Activated naive CD8-positive, alpha-beta T cell treated with anti-CD3 and anti-CD28 coated beads, Interleukin-2, amount 50 U/mL, for 24 hours (primary cell): ENCODE measurements around the gene SGO1.

ENCODE experiments used
- ATAC-seq: fragments of 150-1000 bp; cut with Tn5 transposase; one replicate; pipeline ENCODE4 v1.10.0; 2021
- DNase-seq: peaks from one replicate; pipeline ENCODE4 v3.0.0; 2021
- H3K27ac Mint-ChIP-seq: one replicate; pipeline ENCODE4 v1.8.0; 2021; ENCODE audit warnings: mild to moderate bottlenecking, mixed read lengths
- H3K27me3 Mint-ChIP-seq: one replicate; pipeline ENCODE4 v1.8.0; 2021; ENCODE audit warnings: mixed read lengths
- H3K36me3 Mint-ChIP-seq: one replicate; pipeline ENCODE4 v1.8.0; 2021; ENCODE audit warnings: low read depth, mixed read lengths
- H3K4me1 Mint-ChIP-seq: one replicate; pipeline ENCODE4 v1.8.0; 2021; ENCODE audit warnings: mixed read lengths
- H3K4me3 Mint-ChIP-seq: one replicate; pipeline ENCODE4 v1.8.0; 2021; ENCODE audit warnings: mild to moderate bottlenecking, moderate library complexity, mixed read lengths
- H3K9me3 Mint-ChIP-seq: one replicate; pipeline ENCODE4 v1.8.0; 2021; ENCODE audit warnings: mixed read lengths

The SGO1 gene

DNA sequence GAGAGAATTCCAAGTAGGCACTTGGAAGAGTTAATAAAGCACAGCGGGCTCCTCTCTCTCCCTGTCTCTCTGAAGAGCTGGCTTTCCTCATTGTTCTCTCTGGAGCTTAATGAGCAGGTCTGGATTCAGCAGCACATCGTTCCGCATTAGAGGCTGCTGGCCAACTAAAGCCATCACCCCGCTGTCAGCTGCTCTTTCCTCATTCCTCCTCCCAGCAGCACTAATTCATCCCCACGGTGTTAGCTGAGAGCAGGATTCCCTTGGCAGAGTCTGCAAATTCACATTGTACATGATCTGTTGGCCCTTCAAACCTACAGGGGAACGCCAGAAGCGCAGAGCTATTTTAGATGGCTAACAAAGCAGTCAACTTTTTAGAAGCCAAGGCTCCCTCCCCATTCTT is 44.2 kb downstream of the SGO1 start:
- Mint-ChIP-seq H3K4me1 (no peaks in the 10 kb centered on the region), H3K4me3 (no peak overlapping the region), H3K27ac (no peak overlapping the region), H3K27me3 (no peaks in the 10 kb centered on the region), H3K36me3 (peaks cover 32% of the 10 kb centered on the region), H3K9me3 (no peaks in the 10 kb centered on the region)
- no peak for ATAC-seq
- no peak for DNase-seq

DNA sequence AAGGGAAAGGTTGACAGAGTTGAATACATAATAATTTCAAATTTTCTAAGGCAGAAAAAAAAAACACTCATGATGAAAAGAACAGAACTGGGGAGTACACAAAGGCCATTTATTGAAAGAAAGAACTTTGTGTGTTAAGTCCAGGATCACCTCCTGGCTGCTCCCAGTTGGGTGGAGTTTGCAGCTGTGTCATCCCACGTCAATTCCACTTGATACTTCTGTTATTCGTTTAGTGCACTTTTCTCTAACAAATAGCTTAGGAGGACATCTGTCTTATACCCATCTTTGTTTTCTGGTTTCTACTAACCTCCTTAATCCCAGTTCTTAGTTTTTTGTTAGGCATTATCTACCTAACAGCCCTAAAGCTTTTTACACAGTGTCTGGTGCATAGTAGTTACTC is 44.7 kb downstream of the SGO1 start:
- Mint-ChIP-seq H3K36me3 (peaks cover 32% of the 10 kb centered on the region), H3K27ac (no peak overlapping the region), H3K4me3 (no peak overlapping the region), H3K9me3 (no peaks in the 10 kb centered on the region), H3K4me1 (no peaks in the 10 kb centered on the region), H3K27me3 (no peaks in the 10 kb centered on the region)
- ATAC-seq (no peak), DNase-seq (no peak)

DNA sequence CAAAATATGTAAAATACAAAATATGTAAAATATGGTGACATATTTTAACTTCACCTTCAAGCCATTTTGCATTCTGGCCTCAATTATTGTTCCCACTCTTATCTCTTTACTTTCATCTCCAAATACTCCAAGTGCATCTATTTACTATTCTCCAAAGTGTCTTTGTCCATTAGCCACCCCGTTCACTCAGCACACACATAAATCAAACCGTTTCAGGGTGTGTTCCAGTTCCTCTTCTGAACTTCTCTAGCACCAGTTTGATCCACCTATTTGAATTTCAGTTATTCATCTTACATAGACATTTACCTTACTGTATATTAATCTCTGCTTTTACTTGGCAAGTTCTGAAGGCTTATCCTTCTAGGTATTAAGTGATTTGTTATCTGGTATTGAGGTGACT is 45.1 kb downstream of the SGO1 start:
- no peak for ATAC-seq
- Mint-ChIP-seq H3K4me3 (no peak overlapping the region), H3K27ac (no peak overlapping the region), H3K36me3 (peaks cover 32% of the 10 kb centered on the region), H3K27me3 (no peaks in the 10 kb centered on the region), H3K9me3 (no peaks in the 10 kb centered on the region), H3K4me1 (no peaks in the 10 kb centered on the region)
- DNase-seq, result no peak

DNA sequence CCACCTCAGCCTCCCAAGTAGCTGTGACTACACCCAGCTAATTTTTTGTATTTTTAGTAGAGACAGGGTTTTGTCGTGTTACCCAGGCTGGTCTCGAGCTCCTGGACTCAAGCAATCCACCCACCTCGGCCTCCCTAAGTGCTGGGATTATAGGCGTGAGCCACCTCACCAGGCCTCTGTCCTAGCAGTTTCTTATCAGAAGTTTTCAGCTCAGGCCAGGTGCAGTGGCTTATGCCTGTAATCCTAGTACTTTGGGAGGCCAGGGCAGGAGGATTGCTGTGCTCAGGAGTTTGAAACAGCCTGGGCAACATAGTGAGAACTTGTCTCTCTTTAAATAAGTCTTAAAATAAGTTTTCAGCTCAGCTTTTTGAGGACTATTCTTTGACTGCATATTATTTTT is 48.4 kb downstream of the SGO1 start:
- no peaks in the 10 kb centered on the region for H3K27me3 Mint-ChIP-seq
- no peak overlapping the region for H3K27ac Mint-ChIP-seq
- no peaks in the 10 kb centered on the region for H3K4me1 Mint-ChIP-seq
- DNase-seq, result no peak
- H3K36me3 Mint-ChIP-seq, result peaks cover 20% of the 10 kb centered on the region
- no peak for ATAC-seq
- no peak overlapping the region for H3K4me3 Mint-ChIP-seq
- no peaks in the 10 kb centered on the region for H3K9me3 Mint-ChIP-seq

DNA sequence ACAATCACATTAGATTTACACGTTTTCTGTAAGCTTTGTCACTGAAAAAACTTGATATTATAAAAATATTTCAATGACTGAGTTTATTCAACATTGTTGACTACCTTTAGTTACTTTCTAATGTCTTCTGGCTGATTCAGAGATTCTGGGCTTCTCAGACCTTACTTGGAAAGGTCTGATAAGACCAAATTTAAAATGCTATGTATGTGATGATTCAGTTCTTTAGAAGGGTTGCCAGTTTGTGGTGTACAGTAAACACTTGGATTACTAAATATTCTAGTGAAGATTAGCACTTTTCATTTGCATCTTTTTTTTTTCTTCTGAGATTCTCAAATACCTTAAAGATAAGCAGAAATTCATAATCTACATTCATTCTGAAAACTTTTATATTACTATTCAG is 49.8 kb downstream of the SGO1 start:
- Mint-ChIP-seq H3K9me3 (no peaks in the 10 kb centered on the region), H3K27me3 (no peaks in the 10 kb centered on the region), H3K4me3 (no peak overlapping the region), H3K27ac (no peak overlapping the region), H3K4me1 (no peaks in the 10 kb centered on the region), H3K36me3 (peaks cover 13% of the 10 kb centered on the region)
- ATAC-seq (no peak), DNase-seq (no peak)

DNA sequence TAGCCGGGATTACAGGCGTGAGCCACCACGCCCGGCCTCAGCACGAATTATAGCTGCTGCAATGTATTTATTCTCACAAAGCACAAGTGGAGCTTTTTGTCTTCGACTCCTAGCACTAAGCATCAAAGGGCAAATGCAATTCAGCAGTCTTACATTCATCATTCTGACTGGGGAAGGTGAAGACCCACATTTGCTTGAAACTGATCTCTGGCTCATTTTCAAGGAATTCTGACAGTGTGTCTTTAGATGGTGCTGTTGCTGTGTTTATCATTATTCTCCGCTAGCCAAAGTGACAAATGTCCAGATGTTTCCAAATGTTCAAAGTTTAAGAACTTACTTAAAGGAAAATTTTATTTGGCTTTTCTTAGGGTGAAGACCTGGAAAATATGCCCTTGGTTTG is 55.9 kb downstream of the SGO1 start:
- H3K4me1 Mint-ChIP-seq, result no peaks in the 10 kb centered on the region
- ATAC-seq, result no peak
- H3K36me3 Mint-ChIP-seq, result peaks cover 23% of the 10 kb centered on the region

DNA sequence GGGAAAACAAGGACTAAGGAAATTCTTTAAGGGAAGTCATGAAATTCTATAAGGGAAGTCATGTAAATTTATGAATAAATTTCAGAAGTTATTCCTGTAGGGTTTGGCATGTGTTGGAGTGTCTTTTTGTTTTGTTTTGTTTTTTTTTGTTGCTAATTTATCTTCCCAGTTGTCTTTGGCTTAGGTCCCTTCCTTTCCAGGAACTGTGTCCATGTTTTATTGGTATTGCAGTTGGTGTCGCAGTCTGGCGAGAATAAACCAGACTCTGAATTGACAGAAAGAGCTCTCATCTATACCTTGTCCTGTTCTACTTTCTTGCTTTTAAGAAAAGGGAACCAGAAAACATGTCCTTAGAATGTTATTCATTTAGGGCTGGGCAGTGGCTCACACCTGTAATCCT is 57.6 kb downstream of the SGO1 start:
- Mint-ChIP-seq H3K4me1 (no peaks in the 10 kb centered on the region), H3K4me3 (no peak overlapping the region), H3K9me3 (no peaks in the 10 kb centered on the region), H3K36me3 (peaks cover 30% of the 10 kb centered on the region), H3K27me3 (no peaks in the 10 kb centered on the region), H3K27ac (no peak overlapping the region)
- ATAC-seq, result no peak
- DNase-seq, result no peak

More for the DNA sequence above, 55.9 kb downstream of the SGO1 start:
- no peak overlapping the region for H3K4me3 Mint-ChIP-seq
- no peak overlapping the region for H3K27ac Mint-ChIP-seq
- no peaks in the 10 kb centered on the region for H3K27me3 Mint-ChIP-seq
- no peak for DNase-seq
- H3K9me3 Mint-ChIP-seq, result no peaks in the 10 kb centered on the region

DNA sequence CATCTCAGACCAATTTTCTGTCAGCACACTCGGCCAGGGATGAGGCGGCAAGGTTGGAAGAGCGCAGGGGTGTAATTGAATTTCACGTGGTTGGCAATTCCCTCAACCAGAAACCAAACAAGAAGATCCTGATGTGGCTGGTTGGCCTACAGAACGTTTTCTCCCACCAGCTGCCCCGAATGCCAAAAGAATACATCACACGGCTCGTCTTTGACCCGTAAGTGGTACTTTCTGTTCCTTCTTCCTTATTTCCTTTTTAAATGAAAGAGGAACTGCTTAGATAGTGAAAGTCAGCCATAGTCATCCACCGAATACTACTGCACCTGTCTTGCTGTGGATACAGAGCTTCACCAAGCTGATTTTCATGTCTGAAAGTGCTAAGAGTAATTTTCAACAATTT is 60.1 kb downstream of the SGO1 start:
- Mint-ChIP-seq H3K9me3 (no peaks in the 10 kb centered on the region), H3K36me3 (peaks cover 41% of the 10 kb centered on the region), H3K27me3 (no peaks in the 10 kb centered on the region), H3K4me3 (no peak overlapping the region), H3K27ac (no peak overlapping the region), H3K4me1 (no peaks in the 10 kb centered on the region)
- ATAC-seq (peak; percentile 54), DNase-seq (peak; percentile 8)

DNA sequence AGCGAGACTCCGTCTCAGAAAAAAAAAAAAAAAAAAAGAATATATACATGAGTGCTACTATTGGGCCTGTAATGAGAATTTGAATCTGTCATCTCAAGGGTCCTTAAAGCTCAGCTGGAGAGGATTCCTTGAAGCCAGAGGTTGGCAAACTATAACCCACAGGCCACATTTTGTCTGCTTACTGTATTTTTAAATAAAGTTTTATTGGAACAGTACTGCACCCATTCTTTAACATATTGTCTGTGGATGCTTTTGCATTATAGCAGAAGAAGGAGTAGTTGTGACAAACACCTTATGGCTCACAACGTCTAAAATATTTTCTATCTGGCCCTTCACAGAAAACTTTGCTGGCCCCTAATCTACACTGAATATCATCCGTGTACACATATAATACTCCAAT is 60.7 kb downstream of the SGO1 start:
- Mint-ChIP-seq H3K27me3 (no peaks in the 10 kb centered on the region), H3K36me3 (peaks cover 43% of the 10 kb centered on the region)

DNA sequence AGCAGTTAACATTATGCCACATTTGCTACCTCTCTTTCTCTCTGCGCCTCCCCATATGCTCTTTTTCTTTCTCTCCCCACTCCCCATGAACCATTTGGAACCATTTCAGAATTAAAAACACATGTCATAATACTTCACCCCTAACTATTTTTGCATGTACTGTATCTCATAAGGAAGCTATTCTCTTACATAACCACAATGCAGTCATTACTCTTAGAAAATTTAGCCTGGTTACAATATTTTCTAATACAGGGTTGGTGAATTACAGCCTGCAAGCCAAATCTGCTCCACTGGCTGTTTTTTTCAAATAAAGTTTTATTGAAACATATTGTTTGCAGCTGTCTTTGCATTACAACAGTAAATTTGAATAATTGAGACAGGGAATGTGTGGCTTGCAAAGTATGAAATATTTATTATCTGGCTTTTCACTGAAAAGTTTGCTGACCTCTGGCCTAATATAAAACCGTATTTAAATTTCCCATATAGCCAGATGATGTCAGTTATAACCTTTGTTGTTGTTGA is 62.8 kb downstream of the SGO1 start:
- H3K4me3 Mint-ChIP-seq, result no peak overlapping the region
- H3K4me1 Mint-ChIP-seq, result no peaks in the 10 kb centered on the region
- no peak overlapping the region for H3K27ac Mint-ChIP-seq
- ATAC-seq (no peak), DNase-seq (no peak)
- no peaks in the 10 kb centered on the region for H3K27me3 Mint-ChIP-seq
- peaks cover 45% of the 10 kb centered on the region for H3K36me3 Mint-ChIP-seq
- no peaks in the 10 kb centered on the region for H3K9me3 Mint-ChIP-seq

More for the DNA sequence above, 60.7 kb downstream of the SGO1 start:
- DNase-seq (no peak), ATAC-seq (no peak)
- no peaks in the 10 kb centered on the region for H3K9me3 Mint-ChIP-seq
- H3K4me1 Mint-ChIP-seq, result no peaks in the 10 kb centered on the region
- H3K27ac Mint-ChIP-seq, result no peak overlapping the region
- no peak overlapping the region for H3K4me3 Mint-ChIP-seq

DNA sequence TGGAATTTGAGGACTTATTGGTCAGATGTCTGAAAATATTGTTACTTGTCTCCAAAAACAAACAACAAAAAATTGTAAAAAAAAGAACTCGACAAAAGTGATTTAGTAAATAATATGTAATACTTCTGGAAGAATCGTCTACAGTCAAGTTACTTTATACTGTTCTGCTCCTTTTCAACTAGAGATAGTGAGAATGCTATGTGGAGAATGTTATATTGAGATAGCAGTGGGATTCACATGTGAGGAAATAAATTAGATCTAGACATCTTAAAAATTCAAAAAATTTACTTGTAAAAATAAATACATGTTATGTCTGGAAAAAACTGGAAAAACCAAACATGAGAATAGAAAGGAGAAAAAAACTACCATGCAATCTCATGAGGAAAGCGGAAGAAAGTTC is 64.9 kb downstream of the SGO1 start:
- no peak overlapping the region for H3K4me3 Mint-ChIP-seq
- H3K9me3 Mint-ChIP-seq, result no peaks in the 10 kb centered on the region
- no peak for DNase-seq
- ATAC-seq, result no peak
- H3K27ac Mint-ChIP-seq, result no peak overlapping the region
- no peaks in the 10 kb centered on the region for H3K4me1 Mint-ChIP-seq
- no peaks in the 10 kb centered on the region for H3K27me3 Mint-ChIP-seq
- peaks cover 45% of the 10 kb centered on the region for H3K36me3 Mint-ChIP-seq
